CD14-positive monocyte (primary cell): ENCODE measurements around the gene CLCN2. TPM values are rescaled to one million over a fixed set of nuclear protein-coding genes. Genes with fewer than 3 reads are reported as not detected.

ENCODE experiments used
- DNase-seq, 3 donors: peaks; one replicate each; pipeline ENCODE4 v3.0.0-alpha.2; 2011 to 2022
- H2AFZ ChIP-seq: 2 replicates; pipeline ENCODE4 v1.6.0; 2012; ENCODE audit warnings: mild to moderate bottlenecking, low read depth, low read length, inconsistent platforms; ENCODE audit not compliant: insufficient read depth, poor library complexity, severe bottlenecking
- H3K27ac ChIP-seq, 2 donors: 1 replicate in 1 of 2; 2 replicates in 1 of 2; pipeline ENCODE4 v1.5.1; 2012 to 2013; ENCODE audit warnings: low read length in 2 of 2, control low read depth in 1 of 2, inconsistent platforms in 1 of 2, low read depth in 1 of 2, mild to moderate bottlenecking in 1 of 2
- H3K27me3 ChIP-seq, 2 donors: one replicate each; pipeline versions ENCODE4 v1.6.0 to v1.6.1; 2011 to 2013; ENCODE audit warnings: low read length in 2 of 2; ENCODE audit not compliant: control insufficient read depth in 2 of 2, insufficient read depth in 2 of 2
- H3K36me3 ChIP-seq, 2 donors: replicated peaks in 1 of 2; 1 replicate in 1 of 2; 2 replicates in 1 of 2; pipeline versions ENCODE4 v1.5.1 to v1.6.1; 2012 to 2013; ENCODE audit warnings: low read length in 2 of 2, control low read depth in 1 of 2, inconsistent platforms in 1 of 2, mild to moderate bottlenecking in 1 of 2; ENCODE audit not compliant: insufficient read depth in 2 of 2, control insufficient read depth in 1 of 2
- H3K4me1 ChIP-seq, 2 donors: 1 replicate in 1 of 2; 2 replicates in 1 of 2; pipeline versions ENCODE4 v1.5.1 to v1.6.1; 2012 to 2013; ENCODE audit warnings: low read length in 2 of 2, control low read depth in 1 of 2, inconsistent platforms in 1 of 2, mild to moderate bottlenecking in 1 of 2, moderate library complexity in 1 of 2; ENCODE audit not compliant: insufficient read depth in 2 of 2, control insufficient read depth in 1 of 2
- H3K4me2 ChIP-seq: replicated peaks from 2 replicates; pipeline ENCODE3; 2012; ENCODE audit warnings: low read length, moderate library complexity, mild to moderate bottlenecking; ENCODE audit not compliant: poor library complexity, severe bottlenecking; ENCODE audit errors: extremely low read depth
- H3K4me3 ChIP-seq, 3 experiments: fragments of 200-600 bp in 1 of 3; sonication (generic) in 1 of 3; replicated peaks in 1 of 3; 1 replicate in 2 of 3; 2 replicates in 1 of 3; pipeline ENCODE4 v1.5.1; 2011 to 2013; ENCODE audit warnings: low read length in 3 of 3, mild to moderate bottlenecking in 3 of 3, control low read depth in 2 of 3, low read depth in 2 of 3, inconsistent platforms in 1 of 3, moderate library complexity in 1 of 3
- H3K79me2 ChIP-seq: 2 replicates; pipeline ENCODE4 v1.6.0; 2012; ENCODE audit warnings: mild to moderate bottlenecking, control low read depth, inconsistent platforms, low read length, moderate library complexity; ENCODE audit not compliant: insufficient read depth
- H3K9ac ChIP-seq: 2 replicates; pipeline ENCODE4 v1.6.0; 2017; ENCODE audit warnings: low read length, mild to moderate bottlenecking; ENCODE audit not compliant: insufficient read depth, poor library complexity, severe bottlenecking
- H3K9me3 ChIP-seq, 2 donors: replicated peaks in 1 of 2; 1 replicate in 1 of 2; 2 replicates in 1 of 2; pipeline versions ENCODE4 v1.5.1 to v1.6.1; 2012 to 2013; ENCODE audit warnings: low read length in 2 of 2, control low read depth in 1 of 2; ENCODE audit not compliant: control insufficient read depth in 1 of 2, insufficient read depth in 1 of 2
- H4K20me1 ChIP-seq: 2 replicates; pipeline ENCODE4 v1.6.0; 2012; ENCODE audit warnings: mild to moderate bottlenecking, low read length, control low read depth, moderate library complexity; ENCODE audit not compliant: insufficient read depth
- H3K27ac Mint-ChIP-seq, 7 donors: one replicate each; pipeline ENCODE4 v1.8.0; 2020; ENCODE audit warnings: mild to moderate bottlenecking in 7 of 7, mixed read lengths in 7 of 7, moderate library complexity in 6 of 7, inconsistent platforms in 2 of 7
- H3K27me3 Mint-ChIP-seq, 3 donors: one replicate each; pipeline ENCODE4 v1.8.0; 2021 to 2022; ENCODE audit warnings: low read depth in 3 of 3, mild to moderate bottlenecking in 3 of 3, mixed read lengths in 3 of 3, moderate library complexity in 3 of 3, inconsistent platforms in 1 of 3
- H3K36me3 Mint-ChIP-seq, 2 donors: one replicate each; pipeline ENCODE4 v1.8.0; 2020; ENCODE audit warnings: mixed read lengths in 2 of 2, inconsistent platforms in 1 of 2, mild to moderate bottlenecking in 1 of 2
- H3K4me1 Mint-ChIP-seq: one replicate; pipeline ENCODE4 v1.8.0; 2020; ENCODE audit warnings: mild to moderate bottlenecking, mixed read lengths
- H3K4me3 Mint-ChIP-seq, 2 donors: one replicate each; pipeline ENCODE4 v1.8.0; 2020; ENCODE audit warnings: mild to moderate bottlenecking in 2 of 2, mixed read lengths in 2 of 2, moderate library complexity in 1 of 2
- H3K9me3 Mint-ChIP-seq, 7 donors: one replicate each; pipeline ENCODE4 v1.8.0; 2020 to 2022; ENCODE audit warnings: mixed read lengths in 7 of 7, mild to moderate bottlenecking in 6 of 7, moderate library complexity in 6 of 7, inconsistent platforms in 2 of 7
- CTCF ChIP-seq: fragments of 200-600 bp; IDR thresholded peaks from one replicate; pipeline ENCODE4 v1.8.0; 2022; ENCODE audit warnings: antibody characterized with exemption, mild to moderate bottlenecking
- WGBS: methylation state at CpG from one replicate; pipeline ENCODE4 v1.1.5; 2013; ENCODE audit warnings: missing lambda C conversion rate; ENCODE audit not compliant: insufficient coverage; 5-methylcytosine and 5-hydroxymethylcytosine counted together
- intact Hi-C, 2 donors: fragments of 100-400 bp; cut with micrococcal nuclease; formaldehyde crosslinking; loops; one replicate each; pipeline versions ENCODE4 v1.15.0 to v1.15.1; 2023
- polyA plus RNA-seq, 3 donors: library from polyadenylated mRNA; depleted of rRNA in 1 of 3; unstranded in 2 of 3; stranded (reverse) in 1 of 3; fragments of 300-500 nt in 2 of 3; fragments of >200 nt in 1 of 3; fragmentation: Illumina TruSeq in 2 of 3; gene quantifications; 1 replicate in 2 of 3; 2 replicates in 1 of 3; pipeline ENCODE4 v1.2.3, GENCODE V29; 2012 to 2021

The CLCN2 gene
- polyA plus RNA-seq, 3 donors = 0.16 to 2.7 TPM; not detected in 1

- no peak for DNase-seq
- H3K9me3 Mint-ChIP-seq = no peaks in the 10 kb centered on the region
- Histone ChIP-seq H3K9me3 (no peaks in the 10 kb centered on the region), H3K4me2 (no peak overlapping the region), H4K20me1 (no peaks in the 10 kb centered on the region), H3K79me2 (no peaks in the 10 kb centered on the region), H3K27ac (no peak overlapping the region), H2AFZ (no peak overlapping the region), H3K36me3 (no peaks in the 10 kb centered on the region), H3K9ac (no peak overlapping the region), H3K4me1 (no peaks in the 10 kb centered on the region), H3K27me3 (peaks cover 0 to 22% of the 10 kb centered on the region in 2 donors), H3K4me3 (no peak overlapping the region)
- no peak overlapping the region for H3K27ac Mint-ChIP-seq
- no peak overlapping the region for H3K4me3 Mint-ChIP-seq
- peaks cover 5 to 45% (median 22%) of the 10 kb centered on the region in 3 donors for H3K27me3 Mint-ChIP-seq
- no peak for TF ChIP-seq CTCF
- no peaks in the 10 kb centered on the region for H3K36me3 Mint-ChIP-seq
- intact Hi-C loops = no loop called here
- no peaks in the 10 kb centered on the region for H3K4me1 Mint-ChIP-seq
- WGBS = no CpG with 5 or more reads among the region's 9 CpGs
Measured at GRCh38 chr3:184399410-184399809, 38.0 kb upstream of the CLCN2 start.

DNA sequence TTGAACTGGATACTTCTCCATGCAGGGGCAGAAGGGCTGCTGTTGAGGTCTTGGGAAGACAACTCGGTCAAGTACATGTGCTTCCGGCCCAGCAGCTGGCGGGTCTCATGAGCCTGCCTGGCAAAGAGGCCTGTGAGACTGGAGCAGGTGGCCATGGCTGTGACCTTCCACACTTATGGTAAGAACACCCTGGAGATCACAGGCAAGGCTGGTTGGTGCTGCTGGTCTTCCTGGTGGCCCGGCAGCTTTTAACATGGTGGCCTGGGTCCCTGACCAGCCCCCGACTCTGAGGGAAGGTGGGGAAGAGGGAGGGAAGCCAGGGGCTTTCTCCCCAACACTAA, 33.9 kb upstream of the CLCN2 start:
- Histone ChIP-seq H3K9me3 (no peaks in the 10 kb centered on the region), H3K4me2 (no peak overlapping the region), H4K20me1 (no peaks in the 10 kb centered on the region), H2AFZ (no peak overlapping the region), H3K4me1 (no peaks in the 10 kb centered on the region), H3K27me3 (peaks cover 0 to 12% of the 10 kb centered on the region in 2 donors), H3K36me3 (no peaks in the 10 kb centered on the region), H3K79me2 (no peaks in the 10 kb centered on the region), H3K27ac (no peak overlapping the region), H3K9ac (no peak overlapping the region), H3K4me3 (no peak overlapping the region)
- Mint-ChIP-seq H3K4me1 (no peaks in the 10 kb centered on the region), H3K27ac (no peak overlapping the region), H3K36me3 (no peaks in the 10 kb centered on the region), H3K27me3 (peaks cover 9 to 27% (median 15%) of the 10 kb centered on the region in 3 donors), H3K4me3 (no peak overlapping the region), H3K9me3 (no peaks in the 10 kb centered on the region)
- intact Hi-C loops = no loop called here
- WGBS = 90% methylated on average over 3 of the region's 5 CpGs
- no peak for TF ChIP-seq CTCF
- no peak for DNase-seq
